Fibroblast of skin of left quadriceps (primary cell): ENCODE data around the gene L1TD1.
A peak's percentile ranks its signal among the peaks of the same experiment; 100 is the strongest.
"Not testable (repeated sequence)": the region's sequence is repeated elsewhere in the genome, so short reads cannot be mapped to it uniquely, and the experiment has no call there.

Experiments
- DNase-seq, 2 experiments: peaks; one replicate each; pipeline ENCODE4 v3.0.0-alpha.2; 2013; ENCODE audit warnings: low read depth in 2 of 2

Gene L1TD1, protein sequence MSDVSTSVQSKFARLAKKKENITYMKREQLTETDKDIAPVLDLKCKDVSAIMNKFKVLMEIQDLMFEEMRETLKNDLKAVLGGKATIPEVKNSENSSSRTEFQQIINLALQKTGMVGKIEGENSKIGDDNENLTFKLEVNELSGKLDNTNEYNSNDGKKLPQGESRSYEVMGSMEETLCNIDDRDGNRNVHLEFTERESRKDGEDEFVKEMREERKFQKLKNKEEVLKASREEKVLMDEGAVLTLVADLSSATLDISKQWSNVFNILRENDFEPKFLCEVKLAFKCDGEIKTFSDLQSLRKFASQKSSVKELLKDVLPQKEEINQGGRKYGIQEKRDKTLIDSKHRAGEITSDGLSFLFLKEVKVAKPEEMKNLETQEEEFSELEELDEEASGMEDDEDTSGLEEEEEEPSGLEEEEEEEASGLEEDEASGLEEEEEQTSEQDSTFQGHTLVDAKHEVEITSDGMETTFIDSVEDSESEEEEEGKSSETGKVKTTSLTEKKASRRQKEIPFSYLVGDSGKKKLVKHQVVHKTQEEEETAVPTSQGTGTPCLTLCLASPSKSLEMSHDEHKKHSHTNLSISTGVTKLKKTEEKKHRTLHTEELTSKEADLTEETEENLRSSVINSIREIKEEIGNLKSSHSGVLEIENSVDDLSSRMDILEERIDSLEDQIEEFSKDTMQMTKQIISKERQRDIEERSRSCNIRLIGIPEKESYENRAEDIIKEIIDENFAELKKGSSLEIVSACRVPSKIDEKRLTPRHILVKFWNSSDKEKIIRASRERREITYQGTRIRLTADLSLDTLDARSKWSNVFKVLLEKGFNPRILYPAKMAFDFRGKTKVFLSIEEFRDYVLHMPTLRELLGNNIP

DNA sequence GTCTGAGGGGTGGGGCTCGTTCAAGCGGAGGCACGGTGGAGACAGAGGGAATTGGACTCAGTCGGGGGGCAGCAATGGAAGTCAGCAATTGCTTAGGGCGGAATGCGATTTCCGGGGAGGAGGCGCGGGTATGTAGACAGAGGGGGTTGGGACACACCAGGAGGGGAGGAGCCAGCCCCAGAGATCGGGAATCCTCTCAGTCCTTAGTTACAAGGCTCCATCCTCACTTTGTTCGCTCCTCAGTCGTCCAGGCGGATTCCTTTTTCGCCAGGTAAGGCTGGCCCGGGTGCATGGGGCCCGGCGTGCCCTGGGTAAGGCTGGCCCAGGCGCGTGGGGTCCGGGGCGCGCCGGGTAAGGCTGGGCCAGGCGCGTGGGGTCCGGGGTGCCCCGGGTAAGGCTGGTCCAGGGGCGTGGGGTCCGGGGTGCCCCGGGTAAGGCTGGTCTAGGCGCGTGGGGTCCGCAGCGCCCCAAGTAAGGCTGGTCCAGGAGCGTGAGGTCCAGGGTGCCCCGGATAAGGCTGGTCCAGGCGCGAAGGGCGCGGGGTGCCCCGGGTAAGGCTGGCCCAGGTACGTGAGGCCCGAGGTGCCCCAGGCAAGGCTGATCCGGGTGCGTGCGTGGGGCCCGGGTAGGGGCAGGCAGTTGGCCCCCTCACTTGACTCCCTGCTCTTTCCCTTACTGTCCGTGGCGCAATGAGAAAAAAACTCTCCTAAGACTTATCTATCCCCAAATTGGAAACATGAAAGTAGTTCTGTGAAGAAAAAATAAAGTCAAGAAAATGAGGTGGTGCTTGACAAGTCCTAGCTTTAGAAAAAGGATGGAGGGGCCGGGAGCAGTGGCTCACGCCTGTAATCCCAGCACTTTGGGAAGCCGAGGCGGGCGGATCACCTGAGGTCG is at the start of gene L1TD1:
Gene L1TD1 (plus strand): TSS at position 199 of the 894 bp plus-strand sequence. CDS start 11,780 bp downstream, outside the sequence.
- DNase-seq: no peak

DNA sequence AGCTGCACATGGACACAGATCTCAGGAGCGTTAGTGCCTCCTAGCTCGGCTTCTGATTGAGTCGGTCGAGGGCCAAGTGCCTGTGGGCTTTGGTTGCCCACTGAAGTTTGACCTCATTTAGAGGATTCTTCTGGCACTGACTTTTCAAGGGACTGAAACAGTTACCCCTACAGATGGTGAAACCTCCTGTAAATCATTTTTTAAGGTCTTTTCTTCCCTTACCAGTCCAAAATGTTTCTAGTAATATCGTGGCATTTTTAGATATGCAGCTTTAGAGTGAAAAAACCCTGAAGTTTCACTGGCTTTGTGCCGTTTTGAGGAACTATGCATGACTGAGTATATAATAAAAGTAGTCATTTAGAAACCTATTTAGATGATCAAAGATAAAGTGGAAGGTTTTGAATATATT is 34.7 kb upstream of the L1TD1 start:
- DNase-seq: no peak

DNA sequence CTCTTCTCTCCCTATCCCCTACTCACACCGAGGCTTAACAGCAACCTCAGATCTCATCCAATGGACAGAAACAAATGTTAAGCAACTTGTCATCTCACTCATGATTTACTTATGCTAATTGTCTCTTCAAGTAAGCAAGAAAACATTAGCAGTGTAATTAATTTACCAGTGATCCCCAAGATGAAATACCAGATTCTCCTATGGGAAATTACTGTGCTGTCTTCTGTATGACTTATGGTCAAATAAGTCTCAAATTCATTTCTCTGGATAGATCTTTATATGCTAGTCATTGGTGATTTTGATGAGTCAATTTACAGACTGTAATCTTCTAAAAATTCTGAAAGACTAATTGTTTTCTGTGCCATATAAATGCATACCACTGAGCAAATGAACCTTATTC is 32.9 kb upstream of the L1TD1 start:
- DNase-seq: no peak

DNA sequence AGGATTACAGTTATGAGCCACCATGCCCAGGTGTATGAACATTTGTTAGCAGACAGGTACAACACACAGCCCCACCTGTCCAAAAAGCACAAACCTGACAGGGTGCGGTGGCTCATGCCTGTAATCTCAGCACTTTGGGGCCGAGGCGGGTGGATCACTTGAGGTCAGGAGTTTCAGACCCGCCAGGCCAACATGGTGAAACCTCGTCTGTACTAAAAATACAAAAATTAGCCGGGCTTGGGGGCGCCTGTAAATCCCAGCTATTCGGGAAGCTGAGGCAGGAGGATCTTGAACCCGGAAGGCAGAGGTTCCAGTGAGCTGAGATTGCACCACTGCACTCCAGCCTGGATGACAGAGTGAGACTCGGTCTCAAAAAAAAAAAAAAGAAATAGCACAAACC is 24.3 kb upstream of the L1TD1 start:
- DNase-seq: not testable (repeated sequence)

DNA sequence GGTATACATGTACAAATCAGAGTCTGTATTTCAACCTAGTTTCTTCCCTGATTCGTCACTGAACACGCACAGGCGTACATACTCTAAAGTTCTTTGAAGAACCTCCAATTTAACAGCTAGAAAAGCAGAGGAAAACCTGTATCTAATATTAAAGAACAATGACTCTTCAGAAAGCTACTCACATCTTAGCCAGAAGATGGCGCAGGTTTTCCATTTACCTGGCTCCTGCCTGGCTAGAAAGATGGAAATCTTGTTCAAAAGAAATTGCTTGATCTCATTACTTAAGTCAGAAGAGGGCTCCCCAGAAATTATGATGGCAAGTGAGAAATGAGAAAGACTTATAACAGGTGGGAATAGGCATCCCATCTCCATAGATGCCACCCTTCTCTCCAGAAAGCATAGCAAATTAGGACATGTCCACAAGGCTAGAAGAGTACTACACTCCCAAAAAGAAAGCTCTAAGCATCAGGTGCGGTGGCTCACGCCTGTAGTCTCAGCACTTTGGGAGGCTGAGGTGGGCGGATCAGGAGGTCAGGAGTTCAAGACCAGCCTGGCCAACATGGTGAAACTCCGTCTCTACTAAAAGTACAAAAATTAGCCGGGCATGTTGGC is 19.0 kb upstream of the L1TD1 start:
- peak; percentile 18 to 28 for DNase-seq

DNA sequence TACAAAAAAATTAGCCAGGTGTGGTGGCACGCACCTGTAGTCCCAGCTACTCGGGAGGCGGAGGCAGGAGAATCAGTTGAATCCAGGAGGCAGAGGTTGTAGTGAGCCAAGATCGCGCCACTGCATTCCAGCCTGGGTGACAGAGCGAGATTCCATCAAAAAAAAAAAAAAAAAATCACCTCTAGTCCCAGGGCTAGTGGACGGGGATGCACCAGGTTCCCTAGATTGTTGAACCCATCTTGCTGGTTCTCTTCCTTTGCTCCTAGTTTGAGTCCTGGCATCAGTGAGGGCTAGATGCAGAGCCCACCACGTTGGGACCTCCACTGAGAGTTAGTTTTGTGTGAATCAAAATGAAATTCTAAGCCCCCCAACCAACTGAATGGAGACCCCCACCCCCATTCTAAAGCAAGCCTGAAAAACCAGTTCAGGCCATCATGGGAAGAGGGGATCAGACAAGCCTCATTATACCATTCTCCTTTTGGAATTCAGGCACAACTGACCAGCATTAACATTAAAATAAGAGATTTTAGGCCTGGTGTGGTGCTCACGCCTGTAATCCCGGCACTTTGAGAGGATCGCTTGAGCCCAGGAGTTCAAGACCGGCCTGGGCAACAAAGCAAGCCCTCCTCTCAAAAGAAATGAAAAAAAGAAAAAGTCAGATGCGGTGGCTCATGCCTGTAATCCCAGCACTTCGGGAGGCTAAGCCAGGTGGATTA is 17.9 kb upstream of the L1TD1 start:
- no peak for DNase-seq

DNA sequence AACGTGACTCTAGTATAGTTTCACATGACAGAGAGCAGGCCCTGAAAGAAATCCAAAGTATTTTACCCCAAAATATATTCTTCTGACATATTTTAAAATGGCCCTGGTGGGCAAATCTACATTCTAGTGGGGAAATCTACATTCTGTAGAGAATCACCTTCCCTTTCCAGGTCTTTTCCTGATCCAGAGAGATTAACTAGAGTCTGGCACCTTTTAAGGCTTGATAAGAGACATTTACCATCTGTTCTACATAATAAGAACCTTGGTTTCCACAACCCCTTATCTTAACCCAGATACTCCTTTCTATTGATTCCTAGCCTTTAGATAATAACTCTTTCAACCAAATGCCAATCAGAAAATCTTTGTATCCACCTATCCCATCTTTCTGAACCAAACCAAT is 17.0 kb upstream of the L1TD1 start:
- no peak for DNase-seq

DNA sequence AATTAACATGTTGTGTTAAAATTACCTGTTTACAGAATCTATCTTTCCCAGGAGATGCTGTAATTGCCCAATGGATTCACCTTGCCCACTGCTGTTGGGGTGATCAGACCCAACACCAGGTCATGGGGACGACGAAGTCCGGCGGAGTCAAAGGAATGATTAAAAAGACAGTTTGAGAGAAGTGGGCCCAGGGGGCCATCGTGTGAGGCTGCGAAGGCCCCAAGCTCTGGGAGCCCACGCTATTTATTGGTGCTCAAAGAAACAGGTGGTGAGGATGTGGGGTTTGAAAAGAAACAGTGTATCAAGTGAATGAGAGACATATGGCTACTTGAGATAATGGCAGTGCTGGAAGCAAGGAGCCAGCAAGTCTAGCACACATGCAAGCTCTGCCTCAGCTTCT is 16.3 kb upstream of the L1TD1 start:
- DNase-seq: no peak

DNA sequence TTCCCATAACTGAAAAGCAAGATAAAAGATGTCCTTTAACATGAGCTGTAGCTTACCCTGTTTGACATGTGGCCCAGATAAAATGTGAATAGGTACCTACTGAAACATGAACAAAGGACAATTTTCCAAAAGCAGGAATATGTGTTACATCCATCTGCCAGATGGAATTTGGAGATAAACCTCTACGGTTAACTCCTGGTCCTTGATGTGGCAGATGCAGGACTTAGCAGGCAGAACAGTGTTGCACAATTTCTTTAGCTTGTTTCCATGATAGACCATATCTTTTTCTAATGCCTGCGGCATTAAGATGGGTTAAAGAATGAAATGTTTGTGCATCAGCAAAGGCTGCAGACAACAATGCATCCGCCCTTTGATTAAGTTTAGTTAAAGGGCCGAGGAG is 14.6 kb upstream of the L1TD1 start:
- not testable (repeated sequence) for DNase-seq

DNA sequence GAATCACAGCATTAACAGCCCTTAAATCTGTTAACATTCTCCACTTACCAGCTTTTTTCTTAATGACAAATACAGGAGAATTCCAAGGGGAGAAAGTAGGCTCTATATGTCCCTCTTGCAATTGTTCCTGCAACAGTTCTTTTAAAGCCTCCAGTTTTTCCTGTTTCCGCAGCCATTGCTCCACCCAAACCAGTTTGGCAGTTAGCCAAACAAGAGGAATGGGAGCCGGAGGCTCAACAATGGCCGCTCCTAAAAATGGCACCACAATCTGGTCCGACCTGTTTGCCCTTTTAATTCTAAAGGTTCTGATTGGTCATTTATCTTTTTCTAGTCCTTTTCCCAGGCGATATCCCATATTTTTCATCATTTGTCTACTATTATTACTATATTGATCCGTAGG is 14.0 kb upstream of the L1TD1 start:
- no peak for DNase-seq

DNA sequence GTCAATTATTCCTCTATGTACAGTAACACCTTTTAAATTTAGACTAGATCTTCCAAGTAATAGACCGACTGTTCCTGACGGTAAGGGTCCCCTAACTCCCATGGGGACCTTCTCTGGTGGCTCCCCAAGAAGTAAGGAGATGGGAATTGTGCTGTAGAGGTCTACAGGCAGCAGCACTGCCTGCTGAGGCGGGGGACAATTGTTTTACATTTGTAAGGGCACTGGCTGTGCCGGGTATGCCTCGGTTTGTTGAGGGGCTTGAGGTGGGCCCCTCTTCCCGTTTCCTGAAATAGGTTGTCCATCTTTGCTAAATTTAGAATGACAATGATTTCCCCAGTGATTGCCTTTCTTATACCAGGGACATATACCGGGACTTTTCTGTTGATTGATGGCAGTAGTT is 13.1 kb upstream of the L1TD1 start:
- no peak for DNase-seq

DNA sequence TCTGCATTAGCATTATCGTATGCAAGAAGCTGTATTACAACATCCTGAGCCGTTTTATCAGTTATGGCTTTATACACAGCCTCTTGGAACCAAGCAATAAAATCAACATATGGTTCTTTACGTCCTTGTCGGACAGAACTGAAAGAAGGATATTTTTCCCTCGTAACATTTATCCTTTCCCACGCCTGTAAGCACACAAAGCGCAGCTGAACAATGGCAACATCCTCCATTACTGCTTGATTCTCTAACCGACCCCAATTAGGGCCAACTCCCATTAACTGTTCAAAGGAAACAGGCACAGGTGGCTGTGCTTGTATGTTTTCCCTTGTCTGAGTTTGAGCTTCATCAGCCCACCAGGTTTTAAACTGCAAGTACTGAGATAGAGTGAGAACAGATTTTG is 12.5 kb upstream of the L1TD1 start:
- not testable (repeated sequence) for DNase-seq

DNA sequence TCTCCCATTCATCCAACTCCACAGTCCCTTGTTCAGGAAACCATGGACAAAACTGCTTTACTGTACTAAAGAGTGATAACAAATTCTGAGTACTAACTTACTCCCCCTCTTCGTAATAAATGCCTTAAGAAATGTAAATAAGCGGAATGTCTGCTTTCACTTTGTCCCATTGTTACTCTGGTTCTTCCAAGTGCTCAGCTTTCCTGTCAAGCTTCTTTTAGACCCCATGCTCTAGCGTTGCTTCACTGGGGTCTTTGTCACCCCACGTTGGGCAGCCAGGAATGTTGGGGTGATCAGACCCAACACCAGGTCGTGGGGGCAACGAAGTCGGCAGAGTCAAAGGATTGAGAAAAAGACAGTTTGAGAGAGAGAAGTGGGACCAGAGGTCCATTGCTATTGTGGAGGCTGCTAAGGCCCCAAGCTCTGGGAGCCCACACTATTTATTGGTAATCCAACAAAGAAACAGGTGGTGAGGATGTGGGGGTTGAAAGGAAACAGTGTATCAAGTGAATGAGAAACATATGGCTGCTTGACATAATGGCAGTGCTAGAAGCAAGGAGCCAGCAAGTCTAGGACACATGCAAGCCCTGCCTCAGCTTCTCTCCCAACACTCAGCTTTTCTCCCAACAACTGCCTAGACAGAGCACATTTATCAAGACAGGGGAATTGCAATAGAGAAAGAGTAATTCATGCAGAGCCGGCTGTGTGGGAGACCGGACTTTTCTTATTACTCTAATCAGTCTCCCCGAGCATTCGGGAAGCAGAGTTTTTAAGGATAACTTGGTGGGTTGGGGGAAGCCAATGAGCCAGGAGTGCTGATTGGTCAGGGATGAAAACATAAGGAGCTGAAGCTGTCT is 11.3 kb upstream of the L1TD1 start:
- not testable (repeated sequence) for DNase-seq

DNA sequence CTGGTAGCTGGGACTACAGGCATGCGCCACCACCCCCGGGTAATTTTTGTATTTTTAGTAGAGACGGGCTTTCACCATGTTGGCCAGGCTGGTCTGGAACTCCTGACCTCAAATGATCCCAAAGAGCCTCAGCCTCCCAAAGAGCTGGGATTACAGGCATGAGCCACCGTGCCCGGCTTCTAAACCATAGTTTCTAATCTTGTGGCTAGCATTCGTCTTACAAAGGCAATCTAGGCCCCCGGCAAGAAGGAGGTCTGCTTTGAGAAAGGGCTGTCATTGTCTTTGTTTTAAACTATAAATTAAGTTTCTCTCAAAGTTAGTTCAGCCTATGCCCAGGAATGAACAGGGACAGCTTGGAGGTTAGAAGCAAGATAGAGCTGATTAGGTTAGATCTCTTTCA is 10.3 kb upstream of the L1TD1 start:
- DNase-seq: no peak

DNA sequence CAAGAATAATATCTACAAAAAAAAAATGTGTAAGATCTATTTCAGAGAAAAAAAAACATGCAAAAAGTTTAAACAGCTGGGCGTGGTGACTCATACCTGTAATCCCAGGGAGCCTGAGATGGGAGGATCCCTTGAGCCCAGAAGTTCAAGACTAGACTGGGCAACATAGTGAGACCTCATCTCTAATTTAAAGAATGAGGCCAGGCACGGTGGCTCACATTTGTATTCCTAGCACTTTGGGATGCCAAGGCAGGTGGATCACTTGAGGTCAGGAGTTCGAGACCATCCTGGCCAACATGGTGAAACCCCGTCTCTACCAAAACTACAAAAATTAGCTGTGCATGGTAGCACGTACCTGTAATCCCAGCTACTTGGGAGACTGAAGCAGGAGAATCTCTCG is 9.4 kb upstream of the L1TD1 start:
- DNase-seq: not testable (repeated sequence)

DNA sequence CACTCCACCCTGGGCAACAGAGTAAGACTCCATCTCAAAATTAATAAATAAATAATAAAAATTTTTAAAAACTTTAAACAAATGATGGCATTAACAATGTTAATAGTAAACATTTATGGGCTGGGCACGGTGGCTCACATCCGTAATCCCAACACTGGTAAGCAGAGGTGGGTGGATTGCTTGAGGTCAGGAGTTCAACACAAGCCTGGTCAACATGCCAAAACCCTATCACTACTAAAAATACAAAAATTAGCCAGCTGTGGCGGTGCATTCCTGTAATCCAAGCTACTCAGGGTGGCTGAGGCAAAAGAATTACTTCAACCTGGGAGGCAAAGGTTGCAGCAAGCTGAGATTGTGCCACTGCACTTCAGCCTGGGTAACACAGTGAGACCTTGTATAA is 9.0 kb upstream of the L1TD1 start:
- DNase-seq: no peak

DNA sequence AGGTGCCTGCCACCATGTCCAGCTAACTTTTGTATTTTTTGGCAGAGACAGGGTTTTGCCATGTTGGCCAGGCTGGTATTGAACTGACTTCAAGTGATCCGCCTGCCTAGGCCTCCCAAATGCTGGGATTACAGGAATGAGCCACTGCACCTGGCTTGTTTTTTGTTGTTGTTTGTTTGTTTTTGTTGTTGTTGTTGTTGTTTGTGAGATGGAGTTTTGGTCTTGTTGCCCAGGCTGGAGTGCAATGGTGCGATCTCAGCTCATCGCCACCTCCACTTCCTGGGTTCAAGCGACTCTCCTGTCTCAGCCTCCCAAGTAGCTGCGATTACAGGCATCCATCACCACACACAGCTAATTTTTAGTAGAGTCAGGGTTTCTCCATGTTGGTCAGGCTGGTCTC is 7.1 kb upstream of the L1TD1 start:
- DNase-seq: no peak

DNA sequence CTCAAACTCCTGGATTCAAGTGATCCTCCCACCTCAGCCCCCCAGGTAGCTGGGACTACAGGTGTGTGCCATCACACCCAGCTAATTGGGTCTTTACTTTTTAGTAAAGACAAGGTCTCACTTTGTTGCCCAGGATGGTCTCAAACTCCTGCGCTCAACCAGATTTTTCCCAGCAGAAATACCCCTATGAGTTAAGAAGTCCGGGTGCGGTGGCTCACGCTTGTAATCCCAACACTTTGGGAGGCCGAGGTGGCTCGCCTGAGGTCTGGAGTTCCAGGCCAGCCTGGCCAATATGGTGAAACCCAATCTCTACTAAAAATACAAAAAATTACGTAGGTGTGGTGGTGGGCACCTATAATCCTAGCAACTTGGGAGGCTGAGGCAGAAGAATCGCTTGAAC is 6.5 kb upstream of the L1TD1 start:
- DNase-seq: no peak

DNA sequence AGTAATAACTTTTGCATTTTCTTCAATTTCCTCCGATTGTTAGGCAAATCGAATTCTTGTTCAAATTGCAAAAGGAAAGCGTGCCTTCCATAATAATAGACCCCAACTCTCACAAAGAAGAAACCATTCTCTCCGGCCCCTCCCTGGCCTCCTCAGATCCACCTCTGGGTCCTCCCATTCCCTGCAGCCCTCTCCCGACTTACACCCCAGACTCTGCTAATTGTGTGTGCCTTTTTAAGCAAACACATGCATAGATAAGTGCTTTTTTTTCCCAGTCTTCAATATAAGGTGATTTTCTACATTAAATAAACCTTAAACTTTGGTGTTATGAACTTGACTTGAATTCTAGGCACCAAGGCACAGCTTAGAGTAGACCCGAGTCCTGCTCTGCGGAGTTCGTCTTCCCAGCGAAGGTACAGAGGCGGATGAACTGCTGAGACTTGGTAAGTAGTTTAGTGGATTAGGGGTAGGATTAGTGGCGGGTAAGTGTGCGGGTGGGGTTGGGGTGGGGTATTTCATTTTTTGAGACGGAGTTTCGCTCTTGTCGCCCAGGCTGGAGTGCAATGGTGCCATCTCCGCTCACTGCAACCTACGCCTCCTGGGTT is 1.5 kb downstream of the L1TD1 start:
- DNase-seq: no peak
